ENCODE results near the gene C1QTNF9. TPM values are rescaled to one million over a fixed set of nuclear protein-coding genes. Genes with fewer than 3 reads are reported as not detected.

C1QTNF9 gene
- total and polyA plus RNA-seq, 2 of the 8 experiments (the other 6 are each of a cell fraction or from before 2014, with no cell fraction given) = not detected

- Histone ChIP-seq H3K9ac (replicated peaks in 1 of 4; ENCODE audit: extremely low read depth in 1 of 4, low read depth in 3 of 4, low read length in 3 of 4) (no peak overlapping the region), H3K23ac (ENCODE audit: insufficient read length) (no peak overlapping the region), H3K79me2 (ENCODE audit: control insufficient read depth in 1 of 2, insufficient read depth in 2 of 2, low read length in 2 of 2) (no peaks in the 10 kb centered on the region), H4K20me1 (replicated peaks in 1 of 2; ENCODE audit: control insufficient read depth in 1 of 2, insufficient read depth in 2 of 2, low read length in 2 of 2) (peaks cover 2% of the 10 kb centered on the region in 2 experiments), H2AK5ac (ENCODE audit: low read depth, low read length) (no peak overlapping the region), H3K36me3 (ENCODE audit: control insufficient read depth in 2 of 4, insufficient read depth in 4 of 4, low read length in 3 of 4) (no peaks in the 10 kb centered on the region), H3K27ac (ENCODE audit: low read depth, low read length) (no peak overlapping the region), H2BK120ac (replicated peaks; ENCODE audit: low read depth, low read length) (no peak overlapping the region), H3K4me1 (replicated peaks in 1 of 4; ENCODE audit: control insufficient read depth in 3 of 4, insufficient read depth in 4 of 4, low read length in 3 of 4) (no peaks in the 10 kb centered on the region), H4K5ac (ENCODE audit: insufficient read length, low read depth, low read length) (no peak overlapping the region), H3K4ac (replicated peaks; ENCODE audit: insufficient read length, low read depth, low read length) (no peak overlapping the region), H3K56ac (replicated peaks; ENCODE audit: insufficient read length, low read depth, low read length) (no peak overlapping the region), H4K91ac (replicated peaks; ENCODE audit: insufficient read length, low read length) (no peak overlapping the region), H3K27me3 (replicated peaks in 1 of 4; ENCODE audit: control insufficient read depth in 3 of 4, extremely low read depth in 1 of 4, insufficient read depth in 3 of 4, low read length in 3 of 4) (no peaks in the 10 kb centered on the region), H3K18ac (ENCODE audit: extremely low read depth, low read length) (no peak overlapping the region), H2BK5ac (ENCODE audit: low read depth, low read length) (no peak overlapping the region), H4K8ac (ENCODE audit: extremely low read depth, insufficient read depth, low read length) (no peak overlapping the region), H2BK20ac (ENCODE audit: low read length) (no peak overlapping the region), H3K23me2 (ENCODE audit: low read depth, low read length) (no peaks in the 10 kb centered on the region), H3K4me2 (ENCODE audit: insufficient read depth in 1 of 2, low read depth in 2 of 2, low read length in 2 of 2) (no peak overlapping the region), H3K9me3 (ENCODE audit: insufficient read depth in 2 of 2, low read depth in 1 of 2, low read length in 1 of 2) (no peaks in the 10 kb centered on the region), H3K79me1 (ENCODE audit: low read depth, low read length) (no peaks in the 10 kb centered on the region; the same call in 1 of the 2 replicates), H2AFZ (ENCODE audit: low read length) (no peak overlapping the region), H2BK12ac (ENCODE audit: low read depth, low read length) (no peak overlapping the region), H3K4me3 (ENCODE audit: extremely low read depth in 1 of 4, insufficient read depth in 2 of 4, low read depth in 3 of 4, low read length in 4 of 4) (no peak overlapping the region), H3K14ac (ENCODE audit: insufficient read length) (no peak overlapping the region), H2BK15ac (ENCODE audit: low read length) (no peak overlapping the region)
- POLR2A ChIA-PET (ENCODE audit: partially characterized antibody) = no interaction called here
- 88% methylated on average over 12 of the region's 13 CpGs; no CpG with 5 or more reads in 1 of the 2 experiments for whole genome bisulfite sequencing, 2 experiments (ENCODE audit: extremely low coverage in 1 of 2, insufficient coverage in 1 of 2, insufficient read length in 1 of 2, insufficient replicate concordance in 2 of 2, low coverage in 1 of 2, low lambda C conversion rate in 2 of 2, missing lambda C conversion rate in 1 of 2)
- TF ChIP-seq SAP30 (IDR thresholded peaks at IDR 0.05; ENCODE audit: insufficient read depth, insufficient replicate concordance, low read length) (no peak), PHF8 (conservative IDR thresholded peaks at IDR 0.05; ENCODE audit: low read depth, low read length) (no peak), HDAC2 (IDR thresholded peaks at IDR 0.05; ENCODE audit: borderline replicate concordance in 1 of 2, low read depth in 2 of 2, low read length in 2 of 2) (no peak), BCL11A (IDR thresholded peaks at IDR 0.05; ENCODE audit: low read depth in 2 of 2, low read length in 2 of 2) (no peak), SIN3A (conservative IDR thresholded peaks at IDR 0.05 in 1 of 2, IDR thresholded peaks at IDR 0.05 in 1 of 2; ENCODE audit: low read depth in 1 of 2, low read length in 2 of 2) (no peak), POLR2A (IDR thresholded peaks at IDR 0.05; ENCODE audit: control extremely low read depth in 1 of 2, low read depth in 2 of 2, low read length in 2 of 2) (no peak), MAFK (IDR thresholded peaks at IDR 0.05; ENCODE audit: low read depth, low read length) (no peak)
- FAIRE-seq (no peak), DNase-seq (ENCODE audit: low read depth in 1 of 2, low spot score in 2 of 2) (no peak)
- CTCF ChIA-PET (ENCODE audit: partially characterized antibody) = interaction anchor here (0.7 kb wide), 1 partner anchor 399 kb away, joined by 3 read pairs; no protein-coding TSS in a partner anchor
Observed at GRCh38 chr13:24276861-24277260, 32.5 kb upstream of the C1QTNF9 start.
